K562 (cell line): ENCODE measurements around the gene SLC19A1. TPM values are rescaled to one million over a fixed set of nuclear protein-coding genes. Genes with fewer than 3 reads are reported as not detected.

ENCODE experiments used
- ATAC-seq: fragments of 200-7000 bp; cut with Tn5 transposase; 3 replicates; pipeline ENCODE4 v1.9.1; 2020; ENCODE audit warnings: moderate library complexity
- BruUV-seq: library from RNA; stranded (reverse); fragments of 400-500 nt; replicated peaks from 2 replicates; lab custom pipeline; 2021; lab: Mats Ljungman, UMichigan
- CTCF ChIA-PET: fragments of 300-600 bp; formaldehyde crosslinking; extraction: SDS; loops from one replicate; lab custom pipeline; 2021; ENCODE audit warnings: low intra/inter-chr PET ratio; lab: Yijun Ruan, JAX
- POLR2A ChIA-PET: fragments of 300-600, 350-650 bp; sonication (Branson Sonifier 250); formaldehyde crosslinking; extraction: SDS; loops from one replicate; lab custom pipeline; 2021; ENCODE audit warnings: antibody characterized with exemption, inconsistent platforms; lab: Yijun Ruan, JAX
- DNase-seq, 4 experiments: peaks; one replicate each; pipeline versions ENCODE4 v3.0.0 to v3.0.0-alpha.2; 2011 to 2018; ENCODE audit warnings: low spot score in 3 of 4, mixed read lengths in 3 of 4; ENCODE audit errors: extremely low read depth in 1 of 4
- FAIRE-seq: peaks from 2 replicates; lab custom pipeline; 2011; peaks lifted over from hg19 to GRCh38; lab: Jason Lieb, UNC
- H2AFZ ChIP-seq: 2 replicates; pipeline ENCODE4 v1.6.0; 2011; ENCODE audit warnings: low read depth, low read length, control low read depth, inconsistent platforms
- H3K27ac ChIP-seq: fragments of 200-600 bp; 3 replicates; pipeline ENCODE4 v1.8.0; 2011; ENCODE audit warnings: low read depth, mild to moderate bottlenecking, control low read depth, inconsistent platforms, low read length, moderate library complexity, mixed read lengths; ENCODE audit errors: extremely low read depth
- H3K27me3 ChIP-seq, 2 experiments: fragments of 300-600 bp in 1 of 2; 2 replicates in 1 of 2; 3 replicates in 1 of 2; pipeline versions ENCODE4 v1.6.0 to v1.8.0; 2011; ENCODE audit warnings: inconsistent platforms in 2 of 2, low read length in 2 of 2, mild to moderate bottlenecking in 1 of 2, mixed read lengths in 1 of 2, moderate library complexity in 1 of 2; ENCODE audit not compliant: control insufficient read depth in 2 of 2, insufficient read depth in 2 of 2
- H3K36me3 ChIP-seq: fragments of 300-600 bp; 3 replicates; pipeline ENCODE4 v1.8.0; 2011; ENCODE audit warnings: mild to moderate bottlenecking, low read length, inconsistent platforms; ENCODE audit not compliant: control insufficient read depth, insufficient read depth
- H3K4me1 ChIP-seq, 2 experiments: fragments of 200-600 bp in 1 of 2; replicated peaks in 1 of 2; 2 replicates in 1 of 2; 3 replicates in 1 of 2; pipeline versions ENCODE4 v1.5.1 to v1.8.0; 2011; ENCODE audit warnings: inconsistent platforms in 2 of 2, low read length in 2 of 2, mild to moderate bottlenecking in 1 of 2, mixed read lengths in 1 of 2, moderate library complexity in 1 of 2; ENCODE audit not compliant: control insufficient read depth in 2 of 2, insufficient read depth in 2 of 2
- H3K4me2 ChIP-seq: 2 replicates; pipeline ENCODE4 v1.6.1; 2011; ENCODE audit warnings: low read length, control low read depth, inconsistent platforms, mixed read lengths; ENCODE audit not compliant: insufficient read depth
- H3K4me3 ChIP-seq: fragments of 200-600 bp; sonication (generic), shearing (Covaris generic); 2 replicates; pipeline ENCODE4 v1.5.1; 2016; ENCODE audit warnings: control low read depth, inconsistent platforms
- H3K79me2 ChIP-seq: fragments of 200-600 bp; 3 replicates; pipeline ENCODE4 v1.8.0; 2011; ENCODE audit warnings: low read length, inconsistent platforms; ENCODE audit not compliant: control insufficient read depth, insufficient read depth
- H3K9ac ChIP-seq, 2 experiments: 2 replicates each; pipeline versions ENCODE4 v1.6.0 to v1.6.1; 2011; ENCODE audit warnings: low read depth in 2 of 2, low read length in 2 of 2, control low read depth in 1 of 2, inconsistent platforms in 1 of 2, mild to moderate bottlenecking in 1 of 2, mixed read lengths in 1 of 2; ENCODE audit not compliant: insufficient read depth in 1 of 2
- H3K9me1 ChIP-seq: one replicate; pipeline ENCODE4 v1.6.0; 2011; ENCODE audit warnings: inconsistent platforms, mild to moderate bottlenecking, low read length, moderate library complexity; ENCODE audit not compliant: control insufficient read depth, insufficient read depth
- H3K9me3 ChIP-seq: replicated peaks from 2 replicates; pipeline ENCODE4 v1.5.1; 2011; ENCODE audit warnings: low read depth, low read length, inconsistent platforms; ENCODE audit not compliant: control insufficient read depth, insufficient read depth
- H4K20me1 ChIP-seq: replicated peaks from 2 replicates; pipeline ENCODE4 v1.6.1; 2011; ENCODE audit warnings: low read length, inconsistent platforms, mixed read lengths; ENCODE audit not compliant: control insufficient read depth, insufficient read depth
- BCLAF1 ChIP-seq, 2 experiments: fragments of 450-650 bp in 1 of 2; IDR thresholded peaks; 2 replicates each; pipeline ENCODE4 v1.6.1; 2011 to 2017; ENCODE audit warnings: low read depth in 2 of 2, antibody characterized with exemption in 1 of 2, borderline replicate concordance in 1 of 2, low read length in 1 of 2, mild to moderate bottlenecking in 1 of 2, mixed read lengths in 1 of 2; ENCODE audit not compliant: control insufficient read depth in 1 of 2
- CBX2 ChIP-seq: fragments of 200-600 bp; sonication (generic); IDR thresholded peaks from one replicate; pipeline ENCODE4 v1.6.1; 2012; ENCODE audit warnings: mild to moderate bottlenecking, low read length, inconsistent platforms; ENCODE audit not compliant: insufficient read depth, poor library complexity, severe bottlenecking
- DACH1 ChIP-seq: fragments of 450-650 bp; IDR thresholded peaks from 2 replicates; pipeline ENCODE4 v1.6.1; 2018; ENCODE audit not compliant: partially characterized antibody
- DNMT1 ChIP-seq: fragments of 450-650 bp; IDR thresholded peaks from 2 replicates; pipeline ENCODE4 v1.6.1; 2016; ENCODE audit warnings: antibody characterized with exemption, mild to moderate bottlenecking
- E4F1 ChIP-seq: fragments of 250-450 bp; sonication (Bioruptor Pico); IDR thresholded peaks from 2 replicates; pipeline ENCODE4 v1.5.0; 2021; ENCODE audit warnings: mild to moderate bottlenecking, borderline replicate concordance
- ILK ChIP-seq: fragments of 450-650 bp; IDR thresholded peaks from 2 replicates; pipeline ENCODE4 v1.6.1; 2016; ENCODE audit warnings: missing genetic modification characterization, low read depth, mild to moderate bottlenecking, missing compliant biosample characterization, moderate library complexity, borderline replicate concordance
- MECOM ChIP-seq: fragments of 250-450 bp; sonication (Bioruptor Pico); IDR thresholded peaks from 2 replicates; pipeline ENCODE4 v1.8.0; 2022; ENCODE audit warnings: inconsistent platforms
- SAFB2 ChIP-seq: fragments of 200-400 bp; formaldehyde crosslinking; IDR thresholded peaks from 2 replicates; pipeline ENCODE4 v1.6.1; 2018; ENCODE audit warnings: borderline replicate concordance, low read length, low read depth, moderate library complexity; ENCODE audit not compliant: severe bottlenecking
- SIX5 ChIP-seq, 2 experiments: IDR thresholded peaks; 2 replicates each; pipeline ENCODE4 v1.6.1; 2011; ENCODE audit warnings: low read length in 2 of 2, borderline replicate concordance in 1 of 2, low read depth in 1 of 2, mild to moderate bottlenecking in 1 of 2, moderate library complexity in 1 of 2; ENCODE audit not compliant: insufficient read depth in 1 of 2
- TCF7L2 ChIP-seq: fragments of 150-350 bp; IDR thresholded peaks from 2 replicates; pipeline ENCODE4 v1.6.1; 2016; ENCODE audit warnings: low read depth, mild to moderate bottlenecking, low read length, moderate library complexity
- ZHX1 ChIP-seq: fragments of 150-350 bp; conservative IDR thresholded peaks from 2 replicates; pipeline ENCODE4 v1.6.1; 2014; ENCODE audit warnings: low read length
- WGBS: fragments of 100-300 bp; shearing (Covaris generic); methylation state at CpG from one replicate; pipeline ENCODE4 v1.1.6; 2016; ENCODE audit warnings: low coverage, mixed read lengths; ENCODE audit not compliant: insufficient coverage; ENCODE audit errors: missing lambda C conversion rate; 5-methylcytosine and 5-hydroxymethylcytosine counted together
- in situ Hi-C: fragments of 300-500 bp; cut with MboI; formaldehyde crosslinking; loops from 4 replicates; pipeline ENCODE4 v1.15.0; 2018; ENCODE audit warnings: inconsistent platforms, mixed read lengths
- intact Hi-C: fragments of 100-400 bp; cut with micrococcal nuclease; formaldehyde crosslinking; loops from 2 replicates; pipeline ENCODE4 v1.14.2; 2022
- polyA plus RNA-seq, 8 experiments: library from polyadenylated mRNA; depleted of rRNA in 4 of 8; stranded (reverse) in 5 of 8; unstranded in 3 of 8; fragments of >200 nt; fragmentation: Nextera tagmentation in 2 of 8; fragmentation: Illumina TruSeq in 1 of 8; extraction: Ambion mirVana in 2 of 8; extraction: Trizol in 1 of 8; gene quantifications; 2 replicates each; pipeline versions ENCODE4 v1.2.1 to v1.2.3, GENCODE V29; 2011 to 2014; ENCODE audit warnings: inconsistent platforms in 1 of 8, missing spikeins in 1 of 8
- total RNA-seq, 7 experiments: library from RNA; depleted of rRNA in 6 of 7; stranded (reverse); fragments of >200 nt in 6 of 7; fragmentation: Illumina TruSeq in 2 of 7; extraction: Trizol in 2 of 7; gene quantifications; 2 replicates each; pipeline versions ENCODE4 v1.2.1 to v1.2.3, GENCODE V29; 2011 to 2021; ENCODE audit warnings: low replicate concordance in 1 of 7

Gene SLC19A1
- total and polyA plus RNA-seq, 9 of the 15 experiments (the other 6 are each of a cell fraction or from before 2014, with no cell fraction given) = 0.65 to 88.7 (median 12.0) TPM

GRCh38 chr21:45579383-45580180 lies 37.3 kb upstream of the SLC19A1 start:
- H3K27ac ChIP-seq = no peak overlapping the region
- BruUV-seq = no TSS peak
- no peak for FAIRE-seq
- H3K4me2 ChIP-seq = no peak overlapping the region
- H3K27me3 ChIP-seq = peaks cover 45 to 70% of the 10 kb centered on the region in 2 experiments; a peak in 4 of 5 replicates
- ATAC-seq = no peak
- DNase-seq = no peak
- H3K9me3 ChIP-seq = 0 out of 2 replicates have a peak, but pooled peaks cover 3% of the 10 kb centered on the region
- H3K79me2 ChIP-seq = no peaks in the 10 kb centered on the region
- ChIA-PET POLR2A (no interaction called here), CTCF (no interaction called here)
- no peaks in the 10 kb centered on the region for H3K36me3 ChIP-seq
- H3K4me1 ChIP-seq = peaks cover 2 to 29% of the 10 kb centered on the region in 2 experiments; a peak in 1 of 5 replicates
- H2AFZ ChIP-seq = no peak overlapping the region
- in situ Hi-C loops = no loop called here
- H3K9me1 ChIP-seq = no peaks in the 10 kb centered on the region
- H3K4me3 ChIP-seq = no peak overlapping the region
- no peak overlapping the region for H3K9ac ChIP-seq
- intact Hi-C loops = no loop called here
- WGBS = 3% methylated on average over 25 of the region's 29 CpGs
- H4K20me1 ChIP-seq = 0 out of 2 replicates have a peak, but pooled peaks cover 6% of the 10 kb centered on the region
- TF ChIP-seq ILK = no peak
- no peak for TF ChIP-seq BCLAF1 (IDR thresholded peaks at IDR 0.05; ENCODE audit: borderline replicate concordance in 1 of 2, control insufficient read depth in 1 of 2, low read depth in 2 of 2, low read length in 1 of 2)
- TF ChIP-seq E4F1 (CRISPR knock-in tag) = no peak
- no peak for TF ChIP-seq SAFB2
- no peak for TF ChIP-seq DACH1
- TF ChIP-seq TCF7L2 = no peak
- TF ChIP-seq CBX2 = no peak
- no peak for TF ChIP-seq SIX5 (IDR thresholded peaks at IDR 0.05; ENCODE audit: borderline replicate concordance in 1 of 2, insufficient read depth in 1 of 2, low read depth in 1 of 2, low read length in 2 of 2)
- TF ChIP-seq MECOM (CRISPR knock-in tag) = no peak
- no peak for TF ChIP-seq DNMT1
- TF ChIP-seq ZHX1 = no peak
